ENCODE results near the gene TRPC1.

DNA sequence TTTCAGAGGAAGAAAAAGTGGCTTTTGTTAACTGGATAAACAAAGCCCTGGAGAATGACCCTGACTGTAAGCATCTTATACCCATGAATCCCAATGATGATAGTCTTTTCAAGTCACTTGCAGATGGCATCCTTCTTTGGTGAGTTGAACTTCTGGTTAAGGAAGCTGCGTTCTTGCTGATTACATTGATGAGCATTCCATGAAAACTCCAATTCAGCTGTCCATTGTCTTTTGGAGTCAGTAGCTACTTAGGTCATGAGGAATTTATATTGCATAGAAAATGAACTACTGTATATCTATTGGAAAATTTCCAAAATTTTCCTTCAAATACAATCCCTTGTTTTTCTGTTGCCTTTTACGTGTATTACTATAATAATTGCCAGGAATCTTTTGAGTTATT lies 47.7 kb upstream of the TRPC1 start:
- TF ChIP-seq POLR2AphosphoS5 (IDR thresholded peaks at IDR 0.05; ENCODE audit: low read depth) (no peak), EZH2 (IDR thresholded peaks at IDR 0.05; ENCODE audit: low read depth, unreplicated experiment) (no peak)
